HG02943 (cell line): ENCODE measurements around the gene INVS.
"Not testable (repeated sequence)": the region's sequence is repeated elsewhere in the genome, so short reads cannot be mapped to it uniquely, and the experiment has no call there.

Experiments
- ATAC-seq: cut with Tn5 transposase; IDR thresholded peaks from one replicate; pipeline ENCODE4 v1.9.1; 2021; ENCODE audit warnings: mild to moderate bottlenecking, low read depth, moderate library complexity; ENCODE audit not compliant: unreplicated experiment

The INVS gene

GRCh38 chr9:100307080-100307479 lies 208.0 kb downstream of the INVS start:
- no peak for ATAC-seq

- no peak for ATAC-seq
Measured at GRCh38 chr9:100308965-100309564, 210.0 kb downstream of the INVS start.

GRCh38 chr9:100309992-100310391 lies 210.9 kb downstream of the INVS start:
- ATAC-seq = no peak

- no peak for ATAC-seq
Measured at GRCh38 chr9:100315561-100315960, 216.5 kb downstream of the INVS start.

- no peak for ATAC-seq
Measured at GRCh38 chr9:100317706-100318105, 218.7 kb downstream of the INVS start.

- ATAC-seq = no peak
Measured at GRCh38 chr9:100322954-100323536, 224.0 kb downstream of the INVS start.

GRCh38 chr9:100324594-100325200 lies 225.7 kb downstream of the INVS start:
- no peak for ATAC-seq

- not testable (repeated sequence) for ATAC-seq
Measured at GRCh38 chr9:100338736-100339135, 239.7 kb downstream of the INVS start.

GRCh38 chr9:100340224-100340623 lies 241.2 kb downstream of the INVS start:
- ATAC-seq = no peak

- no peak for ATAC-seq
Measured at GRCh38 chr9:100341889-100342288, 242.8 kb downstream of the INVS start.

- no peak for ATAC-seq
Measured at GRCh38 chr9:100346836-100347235, 247.8 kb downstream of the INVS start.

- no peak for ATAC-seq
Measured at GRCh38 chr9:100350188-100350587, 251.1 kb downstream of the INVS start.
